NCI-H2081 treated with DMSO at 0.1 percent for 48 hours (cell line): ENCODE data around the gene VKORC1L1.
"Not testable (repeated sequence)": the region's sequence is repeated elsewhere in the genome, so short reads cannot be mapped to it uniquely, and the experiment has no call there.

ENCODE experiments used
- DNase-seq: peaks from one replicate; lab custom pipeline; 2025; lab: John Stamatoyannopoulos, UW

The VKORC1L1 gene

GRCh38 chr7:65885533-65885932 lies 12.7 kb downstream of the VKORC1L1 start:
- not testable (repeated sequence) for DNase-seq

GRCh38 chr7:65888434-65889156 lies 15.7 kb downstream of the VKORC1L1 start:
- not testable (repeated sequence) for DNase-seq

DNA sequence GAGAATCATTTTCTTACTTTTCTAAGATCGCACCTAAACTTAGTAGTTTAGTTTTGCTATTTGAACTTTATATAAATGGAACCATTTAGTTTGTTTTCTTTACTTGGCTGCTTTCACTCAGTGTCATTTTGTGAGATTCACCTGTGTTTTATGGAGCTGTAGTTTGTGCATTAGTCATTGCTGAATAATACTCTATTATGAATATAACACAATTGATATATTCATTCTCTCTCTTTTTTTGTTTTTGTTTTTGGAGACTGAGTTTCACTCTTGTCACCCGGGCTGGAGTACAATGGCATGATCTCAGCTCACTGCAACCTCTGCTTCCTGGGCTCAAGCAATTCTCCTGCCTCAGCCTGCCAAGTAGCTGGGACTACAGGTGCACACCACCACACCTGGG lies 16.8 kb downstream of the VKORC1L1 start:
- not testable (repeated sequence) for DNase-seq

DNA sequence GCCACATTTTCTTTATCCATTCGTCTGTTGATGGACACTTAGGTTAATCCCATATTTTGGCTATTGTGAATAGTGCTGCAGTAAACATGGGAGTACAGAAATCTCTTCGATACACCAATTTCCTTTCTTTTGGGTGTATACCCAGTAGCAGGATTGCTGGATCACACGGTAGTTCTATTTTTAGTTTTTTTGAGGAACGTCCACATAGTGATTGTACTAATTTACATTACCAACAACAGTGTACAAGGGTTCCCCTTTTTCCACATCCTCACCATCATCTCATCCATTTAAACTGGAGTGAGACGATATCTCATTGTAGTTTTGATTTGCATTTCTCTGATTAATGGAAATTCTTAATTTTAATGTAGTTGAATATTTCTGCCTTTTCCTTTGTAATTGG lies 19.3 kb downstream of the VKORC1L1 start:
- DNase-seq, result no peak

DNA sequence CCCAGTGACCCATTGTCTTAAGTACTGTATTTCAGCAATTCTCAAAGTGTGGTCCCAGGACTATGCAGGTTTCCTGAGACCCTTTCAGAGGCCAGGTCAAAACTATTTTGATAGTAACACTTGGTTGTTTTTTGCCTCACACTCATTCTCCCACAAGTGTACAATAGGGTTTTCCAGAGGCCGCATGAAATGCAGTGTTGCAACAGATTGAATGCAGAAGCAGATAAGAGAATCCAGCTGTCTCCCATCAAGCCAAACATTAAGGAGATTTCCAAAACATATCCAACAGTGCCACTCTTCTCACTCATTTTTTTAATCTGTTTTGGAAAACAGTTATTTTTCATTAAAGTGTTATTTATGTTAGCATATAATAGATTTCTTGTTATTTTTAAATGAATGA lies 20.0 kb downstream of the VKORC1L1 start:
- DNase-seq, result no peak

DNA sequence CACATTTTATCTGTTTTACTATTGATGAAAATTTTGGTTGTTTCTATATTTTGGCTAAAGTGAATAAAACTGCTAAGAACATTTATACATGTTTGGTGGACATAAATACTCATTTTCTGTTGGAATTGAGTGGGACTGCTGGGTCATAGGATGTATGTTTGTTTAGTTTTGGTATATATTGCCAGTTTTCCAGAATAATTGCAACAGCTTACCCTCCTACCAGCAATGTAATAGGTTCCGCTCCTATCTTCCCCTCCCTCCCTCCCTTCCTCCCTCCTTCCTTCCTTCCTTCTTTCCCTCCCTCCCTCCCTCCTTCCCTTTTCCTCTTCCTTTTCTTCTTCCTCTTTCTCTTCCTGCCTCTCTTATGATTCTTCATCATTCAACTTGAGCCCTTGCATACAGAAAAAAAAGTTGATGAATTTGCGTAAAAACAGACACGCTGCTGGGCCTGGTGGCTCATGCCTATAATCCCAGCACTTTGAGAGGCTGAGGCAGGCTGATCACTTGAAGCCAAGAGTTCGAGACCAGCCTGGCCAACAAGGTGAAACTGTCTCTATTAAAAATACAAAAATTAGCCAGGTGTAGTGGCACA lies 23.5 kb downstream of the VKORC1L1 start:
- no peak for DNase-seq

DNA sequence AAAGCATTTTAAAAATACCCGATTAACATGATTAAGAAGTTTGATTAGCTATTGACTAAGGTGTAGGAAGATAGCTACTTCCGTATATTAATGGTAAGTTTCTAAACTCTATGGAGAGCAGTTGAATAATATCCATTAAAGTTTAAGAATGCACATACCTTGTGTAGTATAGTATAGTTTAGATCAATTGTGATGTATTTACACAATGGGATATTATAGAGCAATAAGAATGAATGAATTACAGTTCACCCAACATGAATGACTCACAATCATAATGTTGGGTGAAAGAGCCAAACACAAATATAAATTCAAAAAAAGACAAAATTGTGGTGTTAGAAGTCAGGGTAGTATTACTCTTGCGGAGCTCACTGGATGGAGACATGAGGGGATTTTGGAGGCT lies 24.4 kb downstream of the VKORC1L1 start:
- DNase-seq, result not testable (repeated sequence)

- DNase-seq, result not testable (repeated sequence)
Measured at GRCh38 chr7:65898677-65899447, 26.0 kb downstream of the VKORC1L1 start.

DNA sequence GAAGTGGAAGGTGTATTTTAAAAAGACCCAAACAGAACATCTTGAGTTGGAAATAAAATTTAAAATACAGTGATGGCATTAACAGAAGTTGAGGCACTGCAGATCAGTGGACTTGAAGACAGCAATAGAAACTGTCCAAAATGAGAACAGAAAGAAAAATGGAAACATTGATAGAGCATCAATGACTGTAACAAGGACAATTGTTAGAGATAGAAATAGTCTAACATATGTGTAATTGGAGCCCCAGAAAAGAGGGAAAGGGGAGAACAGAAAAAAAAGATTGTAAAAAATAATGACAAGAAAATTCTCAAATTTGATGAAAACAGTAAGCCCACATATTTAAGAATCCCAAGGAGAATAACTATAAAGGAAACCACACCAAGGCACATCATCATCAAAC lies 29.4 kb downstream of the VKORC1L1 start:
- no peak for DNase-seq

GRCh38 chr7:65907501-65908198 lies 34.8 kb downstream of the VKORC1L1 start:
- DNase-seq, result no peak

DNA sequence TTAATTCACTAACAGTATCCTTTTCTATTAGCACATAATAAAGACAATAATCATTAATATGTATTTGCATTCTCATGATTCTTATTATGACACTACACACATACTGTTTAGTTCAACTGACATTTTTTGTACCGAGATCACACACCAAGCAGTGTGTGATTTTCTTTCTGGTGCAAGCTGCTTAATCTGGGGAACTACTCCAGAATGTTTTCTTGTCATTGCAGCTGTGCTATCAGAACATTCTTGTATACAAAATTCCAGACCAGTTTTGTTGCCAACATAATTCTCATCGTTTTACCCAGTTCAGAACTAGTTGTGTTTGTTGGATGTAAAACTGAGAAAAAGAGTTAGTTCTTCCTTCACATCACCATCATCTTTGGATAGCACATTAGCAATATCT lies 37.4 kb downstream of the VKORC1L1 start:
- no peak for DNase-seq

- no peak for DNase-seq
Measured at GRCh38 chr7:65912237-65912636, 39.4 kb downstream of the VKORC1L1 start.

GRCh38 chr7:65915921-65916657 lies 43.2 kb downstream of the VKORC1L1 start:
- no peak for DNase-seq

GRCh38 chr7:65923316-65923715 lies 50.4 kb downstream of the VKORC1L1 start:
- no peak for DNase-seq

- no peak for DNase-seq
Measured at GRCh38 chr7:65924193-65924592, 51.3 kb downstream of the VKORC1L1 start.

GRCh38 chr7:65925040-65925439 lies 52.2 kb downstream of the VKORC1L1 start:
- DNase-seq, result no peak

DNA sequence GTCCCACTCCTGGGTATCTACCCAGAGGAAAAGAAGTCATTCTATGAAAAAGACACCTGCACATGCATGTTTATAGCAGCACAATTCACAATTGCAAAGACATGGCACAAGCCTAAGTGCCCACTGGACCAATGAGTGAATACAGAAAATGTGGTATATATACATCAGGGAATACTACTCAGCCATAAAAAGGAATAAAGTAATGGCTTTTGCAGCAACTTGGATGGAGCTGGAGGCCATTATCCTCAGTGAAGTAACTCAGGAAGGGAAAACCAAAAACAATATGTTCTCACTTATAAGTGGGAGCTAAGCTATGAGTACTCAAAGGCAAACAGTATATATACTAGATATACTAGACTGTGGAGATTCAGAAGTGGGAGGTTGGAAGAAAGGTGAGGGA lies 53.7 kb downstream of the VKORC1L1 start:
- no peak for DNase-seq

- DNase-seq, result no peak
Measured at GRCh38 chr7:65927489-65928448, 54.9 kb downstream of the VKORC1L1 start.

- DNase-seq, result no peak
Measured at GRCh38 chr7:65931685-65932084, 58.8 kb downstream of the VKORC1L1 start.

DNA sequence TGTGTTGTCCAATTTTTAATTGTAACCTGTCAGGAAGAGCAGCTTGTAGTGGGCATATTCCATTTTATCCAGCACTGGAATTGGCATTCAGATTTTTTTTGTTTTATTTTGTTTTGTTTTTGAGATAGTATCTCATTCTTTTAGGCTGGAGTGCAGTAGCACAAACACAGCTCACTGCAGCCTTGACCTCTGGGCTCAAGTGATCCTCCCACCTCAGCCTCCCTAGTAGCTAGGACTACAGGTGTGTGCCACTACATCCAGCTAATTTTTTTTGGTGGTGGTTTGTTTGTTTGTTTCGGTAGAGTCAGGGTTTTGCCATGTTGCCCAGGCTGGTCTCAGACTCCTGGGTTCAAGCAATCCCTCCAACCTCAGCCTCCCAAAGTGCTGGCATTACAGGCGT lies 64.4 kb downstream of the VKORC1L1 start:
- DNase-seq, result no peak
